DOHH2 (cell line): ENCODE data around the gene LRPPRC.

ENCODE experiments used
- CTCF ChIP-seq: fragments of 200-600 bp; sonication (generic); IDR thresholded peaks from one replicate; pipeline ENCODE4 v1.5.1; 2014; ENCODE audit warnings: antibody characterized with exemption, mild to moderate bottlenecking, low read depth, low read length; ENCODE audit not compliant: poor library complexity, severe bottlenecking
- EZH2phosphoT487 ChIP-seq: fragments of 200-600 bp; sonication (generic); IDR thresholded peaks from 2 replicates; pipeline ENCODE4 v1.6.1; 2017; ENCODE audit warnings: borderline replicate concordance, mild to moderate bottlenecking, antibody characterized with exemption, low read length, moderate library complexity, mixed read lengths

- TF ChIP-seq CTCF (no peak), EZH2phosphoT487 (no peak)
Measured at GRCh38 chr2:43941359-43941758, 54.4 kb downstream of the LRPPRC start.
